Stomach (tissue), 4 donors: Measurements from ENCODE around the gene KLHDC8A.

Source experiments
- CTCF ChIP-seq, 7 experiments: fragments of 450-650 bp in 4 of 7; fragments of 200-600 bp in 3 of 7; sonication (generic) in 3 of 7; IDR thresholded peaks; one replicate each; pipeline ENCODE4 v1.5.1; 2016 to 2019; ENCODE audit warnings: antibody characterized with exemption in 7 of 7, control low read depth in 2 of 7, mild to moderate bottlenecking in 1 of 7
- EP300 ChIP-seq: sonication (generic); formaldehyde crosslinking; IDR thresholded peaks from one replicate; pipeline ENCODE4 v1.6.1; 2017; ENCODE audit warnings: antibody characterized with exemption

- TF ChIP-seq EP300 (no peak), CTCF (IDR thresholded peaks at IDR 0.05) (no peak)
These were observed 65.1 kb downstream of the KLHDC8A start for GRCh38 chr1:205291596-205291995.
